NT2/D1 (cell line): Measurements from ENCODE around the gene GALK1.

Experiments used
- DNase-seq: peaks from one replicate; pipeline ENCODE4 v3.0.0-alpha.2; 2011; ENCODE audit warnings: low read depth, low spot score
- H3K27me3 ChIP-seq: 2 replicates; pipeline ENCODE4 v1.6.0; 2011; ENCODE audit warnings: mild to moderate bottlenecking; ENCODE audit not compliant: insufficient read length, insufficient read depth
- H3K36me3 ChIP-seq: 2 replicates; pipeline ENCODE4 v1.6.1; 2011; ENCODE audit warnings: mild to moderate bottlenecking, low read length, mixed read lengths; ENCODE audit not compliant: insufficient read depth, insufficient read length
- H3K4me1 ChIP-seq: 2 replicates; pipeline ENCODE4 v1.5.1; 2011; ENCODE audit not compliant: insufficient read depth, insufficient read length
- H3K4me3 ChIP-seq: 2 replicates; pipeline ENCODE4 v1.5.1; 2011; ENCODE audit warnings: low read depth; ENCODE audit not compliant: insufficient read length
- H3K9ac ChIP-seq: 2 replicates; pipeline ENCODE4 v1.6.0; 2011; ENCODE audit warnings: low read depth; ENCODE audit not compliant: insufficient read length
- H3K9me3 ChIP-seq: 2 replicates; pipeline ENCODE4 v1.5.1; 2011; ENCODE audit warnings: mild to moderate bottlenecking, low read length; ENCODE audit not compliant: insufficient read depth
- SUZ12 ChIP-seq: IDR thresholded peaks from 2 replicates; pipeline ENCODE4 v1.6.1; 2011; ENCODE audit not compliant: insufficient read length, insufficient read depth; ENCODE audit errors: extremely low read depth
- YY1 ChIP-seq: IDR thresholded peaks from 2 replicates; pipeline ENCODE4 v1.6.1; 2011; ENCODE audit not compliant: insufficient read length, insufficient read depth
- ZNF274 ChIP-seq: IDR thresholded peaks from 2 replicates; pipeline ENCODE4 v1.6.1; 2011; ENCODE audit warnings: mild to moderate bottlenecking, low read depth, low read length

GALK1 gene

GRCh38 chr17:75754378-75755204 lies 10.4 kb downstream of the GALK1 start:
- H3K4me3 ChIP-seq, result no peak overlapping the region
- TF ChIP-seq YY1, result no peak
- TF ChIP-seq SUZ12, result no peak
- no peak for TF ChIP-seq ZNF274
- H3K4me1 ChIP-seq, result peaks cover 30% of the 10 kb centered on the region
- H3K27me3 ChIP-seq, result no peaks in the 10 kb centered on the region
- peak overlapping the region; percentile 63 for H3K9ac ChIP-seq
- H3K36me3 ChIP-seq, result peaks cover 7% of the 10 kb centered on the region
- no peak for DNase-seq
- no peaks in the 10 kb centered on the region for H3K9me3 ChIP-seq

- TF ChIP-seq YY1, result no peak
- no peak for TF ChIP-seq SUZ12
- TF ChIP-seq ZNF274, result no peak
- Histone ChIP-seq H3K27me3 (no peaks in the 10 kb centered on the region), H3K4me3 (peak overlapping the region; percentile 9), H3K9me3 (no peaks in the 10 kb centered on the region), H3K36me3 (peaks cover 5% of the 10 kb centered on the region), H3K4me1 (peaks cover 25% of the 10 kb centered on the region), H3K9ac (peak overlapping the region; percentile 70)
- no peak for DNase-seq
These were observed 11.2 kb downstream of the GALK1 start for GRCh38 chr17:75753514-75754377.

- peak overlapping the region; percentile 9 for H3K4me3 ChIP-seq
- peak overlapping the region; percentile 70 for H3K9ac ChIP-seq
- H3K9me3 ChIP-seq, result no peaks in the 10 kb centered on the region
- peaks cover 4% of the 10 kb centered on the region for H3K36me3 ChIP-seq
- peaks cover 19% of the 10 kb centered on the region for H3K4me1 ChIP-seq
- DNase-seq, result no peak
- no peak for TF ChIP-seq SUZ12
- TF ChIP-seq YY1, result no peak
- TF ChIP-seq ZNF274, result no peak
- no peaks in the 10 kb centered on the region for H3K27me3 ChIP-seq
These were observed 12.0 kb downstream of the GALK1 start for GRCh38 chr17:75752802-75753513.

GRCh38 chr17:75752405-75752709 lies 12.6 kb downstream of the GALK1 start:
- H3K9ac ChIP-seq, result no peak overlapping the region
- H3K36me3 ChIP-seq, result no peaks in the 10 kb centered on the region
- no peak overlapping the region for H3K4me3 ChIP-seq
- no peaks in the 10 kb centered on the region for H3K27me3 ChIP-seq
- no peak for DNase-seq
- H3K9me3 ChIP-seq, result no peaks in the 10 kb centered on the region
- no peak for TF ChIP-seq ZNF274
- no peak for TF ChIP-seq YY1
- TF ChIP-seq SUZ12, result no peak
- H3K4me1 ChIP-seq, result peaks cover 19% of the 10 kb centered on the region

- TF ChIP-seq ZNF274 (no peak), SUZ12 (no peak)
- Histone ChIP-seq H3K27me3 (no peaks in the 10 kb centered on the region), H3K9me3 (no peaks in the 10 kb centered on the region), H3K9ac (no peak overlapping the region), H3K36me3 (no peaks in the 10 kb centered on the region), H3K4me1 (peaks cover 19% of the 10 kb centered on the region), H3K4me3 (no peak overlapping the region)
- DNase-seq, result no peak
These were observed 13.2 kb downstream of the GALK1 start for GRCh38 chr17:75751676-75752404.

GRCh38 chr17:75750661-75751423 lies 14.2 kb downstream of the GALK1 start:
- H3K4me1 ChIP-seq, result peaks cover 19% of the 10 kb centered on the region
- H3K4me3 ChIP-seq, result no peak overlapping the region
- peak overlapping the region; percentile 16 for H3K9ac ChIP-seq
- no peaks in the 10 kb centered on the region for H3K36me3 ChIP-seq
- DNase-seq, result no peak
- no peak for TF ChIP-seq YY1
- TF ChIP-seq ZNF274, result no peak
- TF ChIP-seq SUZ12, result no peak
- no peaks in the 10 kb centered on the region for H3K27me3 ChIP-seq
- H3K9me3 ChIP-seq, result no peaks in the 10 kb centered on the region
